ENCODE measurements around the gene EIF1. TPM values are rescaled to one million over a fixed set of nuclear protein-coding genes. Genes with fewer than 3 reads are reported as not detected.

The EIF1 gene
- total RNA-seq, 1 experiment from 2014 or later, result 63.7 TPM

GRCh38 chr17:41735744-41736143, 47.1 kb downstream of the EIF1 start:
- DNase-seq (ENCODE audit: low read depth), result no peak

- no peak for DNase-seq (ENCODE audit: low read depth)
Observed at GRCh38 chr17:41736983-41737679, 48.4 kb downstream of the EIF1 start.

- DNase-seq (ENCODE audit: low read depth), result no peak
Observed at GRCh38 chr17:41737680-41738023, 49.0 kb downstream of the EIF1 start.

DNA sequence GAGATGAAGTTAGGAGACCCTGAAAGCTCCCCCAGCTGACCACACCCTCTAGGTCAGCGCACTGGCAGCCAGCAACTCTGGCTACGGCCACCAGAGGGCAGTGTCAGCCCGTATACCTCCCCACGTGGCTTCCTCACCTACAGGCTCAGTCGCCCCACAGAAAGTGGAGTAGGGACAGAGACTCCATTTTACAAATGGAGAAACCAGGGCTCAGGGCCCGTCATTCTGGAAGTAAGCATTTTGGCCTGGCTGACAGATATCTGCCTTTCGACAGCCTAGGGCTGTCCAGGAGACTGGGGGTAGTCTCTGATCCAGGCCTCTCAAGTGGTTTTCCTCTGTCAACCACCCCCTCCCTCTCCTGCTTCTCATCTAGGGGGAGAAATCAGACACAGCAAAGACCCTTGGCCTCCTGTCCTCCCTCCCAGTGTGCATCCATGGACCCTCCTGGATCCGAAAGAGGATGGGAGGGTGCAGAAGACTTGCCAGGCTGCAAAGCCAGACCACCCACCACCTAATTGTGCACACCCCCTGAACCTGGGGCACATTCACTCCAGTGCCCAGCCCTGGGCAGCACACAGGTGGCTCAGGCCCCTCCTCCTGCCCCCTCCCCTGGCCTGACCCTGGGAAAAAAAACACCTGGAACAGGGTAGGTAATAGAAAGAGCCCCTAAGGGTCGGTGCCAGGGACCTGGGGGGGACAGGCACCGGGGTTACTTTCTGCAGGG, 49.6 kb downstream of the EIF1 start:
- peak; percentile 61 for DNase-seq (ENCODE audit: low read depth)

GRCh38 chr17:41738801-41739112, 50.1 kb downstream of the EIF1 start:
- DNase-seq (ENCODE audit: low read depth), result no peak

DNA sequence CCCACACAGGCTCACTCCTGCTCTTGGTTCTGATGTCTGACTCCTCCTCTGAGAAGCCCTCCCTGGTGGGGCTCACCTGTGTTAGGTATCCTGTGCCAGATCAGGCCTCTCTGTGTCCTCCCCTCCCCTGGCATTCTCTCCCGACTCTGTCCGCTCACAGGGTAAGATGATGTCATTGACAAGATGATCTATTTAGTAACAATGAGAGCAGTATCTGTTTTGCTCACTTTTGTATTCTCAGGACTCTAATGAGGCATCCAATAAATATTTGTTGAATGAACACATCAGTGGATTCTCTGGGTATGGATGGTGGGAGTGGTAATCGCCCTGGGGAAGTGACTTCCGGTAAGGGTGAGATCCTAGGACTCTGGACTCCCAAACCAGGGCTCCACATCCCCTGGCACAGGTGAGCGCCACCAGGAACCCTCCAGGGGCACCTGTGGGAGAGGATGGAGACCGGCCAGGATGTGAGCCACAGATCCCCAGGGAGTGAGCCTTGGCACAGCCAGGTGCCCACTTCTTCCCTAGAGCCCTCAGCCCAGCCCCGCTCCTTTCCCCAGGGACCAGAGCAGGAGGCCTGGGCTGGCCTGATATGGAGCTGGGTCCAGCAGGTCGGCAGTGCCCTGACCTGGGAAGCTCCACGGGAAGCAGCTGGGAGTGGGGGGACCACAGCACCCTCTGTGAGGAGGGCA, 51.1 kb downstream of the EIF1 start:
- peak; percentile 31 for DNase-seq (ENCODE audit: low read depth)

DNA sequence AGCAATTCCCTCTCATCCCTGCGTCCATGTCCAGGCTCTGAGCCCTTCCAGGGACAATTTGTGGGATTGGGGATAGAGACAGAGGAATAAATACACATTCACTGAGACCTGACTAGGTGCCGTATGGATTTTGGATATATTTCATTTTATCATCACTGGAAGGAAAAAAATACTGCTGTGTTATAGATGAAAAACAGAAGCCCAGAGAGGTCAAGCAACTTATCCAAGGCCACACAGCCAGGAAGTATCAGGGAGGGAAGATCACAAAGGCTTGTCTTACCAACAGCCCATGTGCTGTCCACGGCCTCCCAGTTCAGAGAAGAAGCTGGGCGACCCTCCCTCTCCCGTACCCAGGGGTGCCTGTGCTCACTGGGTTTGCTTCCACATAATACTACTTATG, 51.8 kb downstream of the EIF1 start:
- DNase-seq (ENCODE audit: low read depth), result no peak

- no peak for DNase-seq (ENCODE audit: low read depth)
Observed at GRCh38 chr17:41741709-41742108, 53.0 kb downstream of the EIF1 start.

Other genes starting within 250 kb of the EIF1 start
- gene KRT38, start 247.9 kb upstream of the EIF1 start, total RNA-seq (2014; rRNA removed), result not detected in 2 replicates
- not detected in 2 replicates for gene KRT32, start 221.5 kb upstream of the EIF1 start, total RNA-seq (2014; rRNA removed)
- not detected in 2 replicates for gene KRT35, start 207.7 kb upstream of the EIF1 start, total RNA-seq (2014; rRNA removed)
- gene KRT36, start 199.0 kb upstream of the EIF1 start, total RNA-seq (2014; rRNA removed), result not detected in 2 replicates
- gene KRT13, start 183.3 kb upstream of the EIF1 start, total RNA-seq (2014; rRNA removed), result not detected in 2 replicates
- gene KRT15, start 170.0 kb upstream of the EIF1 start, total RNA-seq (2014; rRNA removed), result 0.19 and 0.46 TPM in 2 replicates
- gene KRT19, start 160.6 kb upstream of the EIF1 start, total RNA-seq (2014; rRNA removed), result not detected in 2 replicates
- not detected in 2 replicates for gene KRT9, start 116.8 kb upstream of the EIF1 start, total RNA-seq (2014; rRNA removed)
- gene KRT14, start 102.0 kb upstream of the EIF1 start, total RNA-seq (2014; rRNA removed), result not detected in 2 replicates
- gene KRT16, start 76.1 kb upstream of the EIF1 start, total RNA-seq (2014; rRNA removed), result not detected in 2 replicates
- 6.9 and 11.0 TPM in 2 replicates for gene KRT17, start 64.3 kb upstream of the EIF1 start, total RNA-seq (2014; rRNA removed)
- not detected in 2 replicates for gene GAST, start 23.4 kb downstream of the EIF1 start, total RNA-seq (2014; rRNA removed)
- gene HAP1, start 45.8 kb downstream of the EIF1 start, total RNA-seq (2014; rRNA removed), result under 0.01 TPM in 1 of 2 replicates, not detected in the other
- not detected in 2 replicates for gene JUP, start 97.8 kb downstream of the EIF1 start, total RNA-seq (2014; rRNA removed)
- 46.0 and 49.1 TPM in 2 replicates for gene P3H4, start 123.1 kb downstream of the EIF1 start, total RNA-seq (2014; rRNA removed)
- gene FKBP10, start 124.1 kb downstream of the EIF1 start, total RNA-seq (2014; rRNA removed), result 271 and 283 TPM in 2 replicates
- gene NT5C3B, start 147.3 kb downstream of the EIF1 start, total RNA-seq (2014; rRNA removed), result 74.1 and 101 TPM in 2 replicates
- not detected in 2 replicates for gene KLHL10, start 148.9 kb downstream of the EIF1 start, total RNA-seq (2014; rRNA removed)
- gene KLHL11, start 176.5 kb downstream of the EIF1 start, total RNA-seq (2014; rRNA removed), result 21.8 and 22.5 TPM in 2 replicates
- gene ACLY, start 230.1 kb downstream of the EIF1 start, total RNA-seq (2014; rRNA removed), result 181 and 184 TPM in 2 replicates
- gene ODAD4, start 241.7 kb downstream of the EIF1 start, total RNA-seq (2014; rRNA removed), result 0.19 and 0.86 TPM in 2 replicates